Esophagus squamous epithelium (tissue), 4 donors: ENCODE results near the gene MTF1.

Experiments used
- POLR2A ChIP-seq, 4 donors: fragments of 450-650 bp; IDR thresholded peaks; one replicate each; pipeline ENCODE4 v1.6.1; 2017; ENCODE audit warnings: antibody characterized with exemption in 4 of 4, mild to moderate bottlenecking in 4 of 4, moderate library complexity in 3 of 4
- TF ChIP-seq, protein P1 (sequence below), 6 experiments: fragments of 450-650 bp in 4 of 6; fragments of 200-600 bp in 2 of 6; sonication (generic) in 2 of 6; IDR thresholded peaks; one replicate each; pipeline ENCODE4 v1.5.1; 2016 to 2019; ENCODE audit warnings: antibody characterized with exemption in 6 of 6, mild to moderate bottlenecking in 4 of 6, moderate library complexity in 4 of 6

DNA sequence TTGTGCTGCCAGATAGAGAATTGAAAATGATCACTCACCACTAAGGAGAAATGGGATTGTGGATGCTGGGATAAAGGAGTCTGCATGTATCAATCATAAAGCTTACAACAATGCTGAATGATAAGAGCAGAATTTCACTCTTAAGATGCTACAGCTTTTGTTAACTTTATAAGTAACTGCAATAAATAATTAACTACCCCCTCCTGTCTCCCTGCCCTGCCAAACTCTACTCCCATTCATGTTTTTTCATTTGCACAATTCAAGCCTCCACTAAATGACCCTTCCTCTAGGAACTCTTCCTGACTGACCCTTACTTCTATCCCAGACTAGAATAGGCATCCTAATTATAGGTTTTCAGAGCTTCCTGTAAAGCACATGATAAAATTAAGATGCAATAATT, 14.9 kb downstream of the MTF1 start:
- TF ChIP-seq POLR2A (IDR thresholded peaks at IDR 0.05): no peak
- TF ChIP-seq, protein P1, sequence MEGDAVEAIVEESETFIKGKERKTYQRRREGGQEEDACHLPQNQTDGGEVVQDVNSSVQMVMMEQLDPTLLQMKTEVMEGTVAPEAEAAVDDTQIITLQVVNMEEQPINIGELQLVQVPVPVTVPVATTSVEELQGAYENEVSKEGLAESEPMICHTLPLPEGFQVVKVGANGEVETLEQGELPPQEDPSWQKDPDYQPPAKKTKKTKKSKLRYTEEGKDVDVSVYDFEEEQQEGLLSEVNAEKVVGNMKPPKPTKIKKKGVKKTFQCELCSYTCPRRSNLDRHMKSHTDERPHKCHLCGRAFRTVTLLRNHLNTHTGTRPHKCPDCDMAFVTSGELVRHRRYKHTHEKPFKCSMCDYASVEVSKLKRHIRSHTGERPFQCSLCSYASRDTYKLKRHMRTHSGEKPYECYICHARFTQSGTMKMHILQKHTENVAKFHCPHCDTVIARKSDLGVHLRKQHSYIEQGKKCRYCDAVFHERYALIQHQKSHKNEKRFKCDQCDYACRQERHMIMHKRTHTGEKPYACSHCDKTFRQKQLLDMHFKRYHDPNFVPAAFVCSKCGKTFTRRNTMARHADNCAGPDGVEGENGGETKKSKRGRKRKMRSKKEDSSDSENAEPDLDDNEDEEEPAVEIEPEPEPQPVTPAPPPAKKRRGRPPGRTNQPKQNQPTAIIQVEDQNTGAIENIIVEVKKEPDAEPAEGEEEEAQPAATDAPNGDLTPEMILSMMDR (IDR thresholded peaks at IDR 0.05): no peak
